Measurements from ENCODE around the gene FOXD1. TPM values are rescaled to one million over a fixed set of nuclear protein-coding genes. Genes with fewer than 3 reads are reported as not detected.
"Not testable (repeated sequence)": the region's sequence is repeated elsewhere in the genome, so short reads cannot be mapped to it uniquely, and the experiment has no call there.

The FOXD1 gene
- total RNA-seq, 1 experiment from 2014 or later: 7.8 TPM

- Mint-ChIP-seq H3K36me3 (ENCODE audit: insufficient read depth, unreplicated experiment) (peaks cover 4% of the 10 kb centered on the region), H3K4me3 (ENCODE audit: low read depth, unreplicated experiment) (no peak overlapping the region), H3K9me3 (ENCODE audit: low read depth, unreplicated experiment) (no peaks in the 10 kb centered on the region), H3K4me1 (ENCODE audit: low read depth, unreplicated experiment) (peaks cover 22% of the 10 kb centered on the region), H3K27ac (ENCODE audit: unreplicated experiment) (no peak overlapping the region), H3K27me3 (ENCODE audit: unreplicated experiment) (peaks cover 43% of the 10 kb centered on the region)
- no peak for TF ChIP-seq CTCF (IDR thresholded peaks at IDR 0.05; ENCODE audit: unreplicated experiment)
- intact Hi-C loops (cut with micrococcal nuclease; ENCODE audit: unreplicated experiment): no loop called here
- no peak for DNase-seq
- no TSS peak for BruUV-seq (replicated peaks)
- CTCF ChIA-PET: no interaction called here
Measured at GRCh38 chr5:73415617-73416016, 33.0 kb downstream of the FOXD1 start.

- intact Hi-C loops (cut with micrococcal nuclease; ENCODE audit: unreplicated experiment): no loop called here
- Mint-ChIP-seq H3K9me3 (ENCODE audit: low read depth, unreplicated experiment) (no peaks in the 10 kb centered on the region), H3K4me3 (ENCODE audit: low read depth, unreplicated experiment) (no peak overlapping the region), H3K27ac (ENCODE audit: unreplicated experiment) (no peak overlapping the region), H3K27me3 (ENCODE audit: unreplicated experiment) (peaks cover 39% of the 10 kb centered on the region), H3K36me3 (ENCODE audit: insufficient read depth, unreplicated experiment) (peaks cover 4% of the 10 kb centered on the region), H3K4me1 (ENCODE audit: low read depth, unreplicated experiment) (peaks cover 22% of the 10 kb centered on the region)
- no peak for TF ChIP-seq CTCF (IDR thresholded peaks at IDR 0.05; ENCODE audit: unreplicated experiment)
- no TSS peak for BruUV-seq (replicated peaks)
- no peak for DNase-seq
- CTCF ChIA-PET: no interaction called here
Measured at GRCh38 chr5:73415171-73415570, 33.4 kb downstream of the FOXD1 start.

- no peak for DNase-seq
- Mint-ChIP-seq H3K36me3 (ENCODE audit: insufficient read depth, unreplicated experiment) (peaks cover 4% of the 10 kb centered on the region), H3K4me3 (ENCODE audit: low read depth, unreplicated experiment) (no peak overlapping the region), H3K27me3 (ENCODE audit: unreplicated experiment) (peaks cover 13% of the 10 kb centered on the region), H3K4me1 (ENCODE audit: low read depth, unreplicated experiment) (peaks cover 22% of the 10 kb centered on the region), H3K9me3 (ENCODE audit: low read depth, unreplicated experiment) (no peaks in the 10 kb centered on the region), H3K27ac (ENCODE audit: unreplicated experiment) (peak overlapping the region; percentile 3)
- no TSS peak for BruUV-seq (replicated peaks)
- intact Hi-C loops (cut with micrococcal nuclease; ENCODE audit: unreplicated experiment): no loop called here
- CTCF ChIA-PET: no interaction called here
- TF ChIP-seq CTCF (IDR thresholded peaks at IDR 0.05; ENCODE audit: unreplicated experiment): no peak
Measured at GRCh38 chr5:73412597-73412988, 36.0 kb downstream of the FOXD1 start.

- Mint-ChIP-seq H3K4me1 (ENCODE audit: low read depth, unreplicated experiment) (peaks cover 22% of the 10 kb centered on the region), H3K36me3 (ENCODE audit: insufficient read depth, unreplicated experiment) (peaks cover 4% of the 10 kb centered on the region), H3K9me3 (ENCODE audit: low read depth, unreplicated experiment) (no peaks in the 10 kb centered on the region), H3K27ac (ENCODE audit: unreplicated experiment) (peak overlapping the region; percentile 3), H3K27me3 (ENCODE audit: unreplicated experiment) (peaks cover 8% of the 10 kb centered on the region), H3K4me3 (ENCODE audit: low read depth, unreplicated experiment) (no peak overlapping the region)
- peak; percentile 9 for DNase-seq
- intact Hi-C loops (cut with micrococcal nuclease; ENCODE audit: unreplicated experiment): no loop called here
- BruUV-seq (replicated peaks): no TSS peak
- no peak for TF ChIP-seq CTCF (IDR thresholded peaks at IDR 0.05; ENCODE audit: unreplicated experiment)
- CTCF ChIA-PET: no interaction called here
Measured at GRCh38 chr5:73411936-73412596, 36.5 kb downstream of the FOXD1 start.

- H3K4me1 Mint-ChIP-seq (ENCODE audit: low read depth, unreplicated experiment): peaks cover 22% of the 10 kb centered on the region
- BruUV-seq (replicated peaks); CTCF ChIA-PET; H3K27ac Mint-ChIP-seq (ENCODE audit: unreplicated experiment); H3K9me3 Mint-ChIP-seq (ENCODE audit: low read depth, unreplicated experiment); DNase-seq; H3K4me3 Mint-ChIP-seq (ENCODE audit: low read depth, unreplicated experiment); H3K27me3 Mint-ChIP-seq (ENCODE audit: unreplicated experiment); H3K36me3 Mint-ChIP-seq (ENCODE audit: insufficient read depth, unreplicated experiment); intact Hi-C loops (cut with micrococcal nuclease; ENCODE audit: unreplicated experiment): not testable (repeated sequence)
Measured at GRCh38 chr5:73409927-73410326, 38.6 kb downstream of the FOXD1 start.

Measured in Calu3 (cell line).